Natural killer cell (primary cell): ENCODE results near the gene TAX1BP3. TPM values are rescaled to one million over a fixed set of nuclear protein-coding genes. Genes with fewer than 3 reads are reported as not detected.

Source experiments
- ATAC-seq, 3 donors: fragments of 150-1000 bp in 2 of 3; fragments of 200-7000 bp in 1 of 3; cut with Tn5 transposase; 1 replicate in 1 of 3; 2 replicates in 2 of 3; pipeline ENCODE4 v1.10.0; 2021; ENCODE audit warnings: mild to moderate bottlenecking in 2 of 3, moderate library complexity in 2 of 3
- DNase-seq, 2 donors: peaks; one replicate each; pipeline versions ENCODE4 v3.0.0 to v3.0.0-alpha.2; 2013 to 2021; ENCODE audit warnings: mixed read lengths in 1 of 2
- H3K27ac ChIP-seq: one replicate; pipeline ENCODE4 v1.5.1; 2013; ENCODE audit warnings: mild to moderate bottlenecking, low read length
- H3K27me3 ChIP-seq: one replicate; pipeline ENCODE4 v1.6.1; 2013; ENCODE audit warnings: low read length; ENCODE audit not compliant: control insufficient read depth, insufficient read depth
- H3K36me3 ChIP-seq: one replicate; pipeline ENCODE4 v1.6.1; 2013; ENCODE audit warnings: low read length; ENCODE audit not compliant: control insufficient read depth, insufficient read depth
- H3K4me1 ChIP-seq: one replicate; pipeline ENCODE4 v1.6.1; 2013; ENCODE audit warnings: low read length; ENCODE audit not compliant: control insufficient read depth, insufficient read depth
- H3K4me3 ChIP-seq: one replicate; pipeline ENCODE4 v1.5.1; 2013; ENCODE audit warnings: low read length
- H3K9me3 ChIP-seq: one replicate; pipeline ENCODE4 v1.6.1; 2013; ENCODE audit warnings: low read length; ENCODE audit not compliant: control insufficient read depth, insufficient read depth
- H3K27ac Mint-ChIP-seq, 2 donors: one replicate each; pipeline ENCODE4 v1.8.0; 2022; ENCODE audit warnings: mild to moderate bottlenecking in 2 of 2, mixed read lengths in 2 of 2, moderate library complexity in 1 of 2
- H3K27me3 Mint-ChIP-seq, 2 donors: one replicate each; pipeline ENCODE4 v1.8.0; 2022; ENCODE audit warnings: low read depth in 2 of 2, mixed read lengths in 2 of 2
- H3K36me3 Mint-ChIP-seq: one replicate; pipeline ENCODE4 v1.8.0; 2022; ENCODE audit warnings: mixed read lengths
- H3K4me1 Mint-ChIP-seq, 2 donors: one replicate each; pipeline ENCODE4 v1.8.0; 2022; ENCODE audit warnings: mixed read lengths in 2 of 2
- H3K4me3 Mint-ChIP-seq: one replicate; pipeline ENCODE4 v1.8.0; 2022; ENCODE audit warnings: mild to moderate bottlenecking, moderate library complexity, mixed read lengths
- H3K9me3 Mint-ChIP-seq, 2 donors: one replicate each; pipeline ENCODE4 v1.8.0; 2022; ENCODE audit warnings: mixed read lengths in 2 of 2
- CTCF ChIP-seq: fragments of 200-600 bp; IDR thresholded peaks from one replicate; pipeline ENCODE4 v1.8.0; 2022; ENCODE audit warnings: antibody characterized with exemption
- WGBS: methylation state at CpG from one replicate; pipeline ENCODE4 v1.1.7; 2013; ENCODE audit warnings: missing lambda C conversion rate; ENCODE audit not compliant: insufficient coverage; 5-methylcytosine and 5-hydroxymethylcytosine counted together
- intact Hi-C: fragments of 100-400 bp; cut with micrococcal nuclease; formaldehyde crosslinking; loops from one replicate; pipeline ENCODE4 v1.14.2; 2022
- total RNA-seq, 4 donors: library from RNA; stranded (reverse); fragments of 120-200 nt in 1 of 4; gene quantifications; one replicate each; pipeline versions ENCODE4 v1.2.3 to v1.2.4, GENCODE V29; 2013 to 2022

The TAX1BP3 gene
- total RNA-seq, 3 donors from 2014 or later (not counting 1 experiment from before 2014, with no cell fraction given): 15.1 to 17.0 (median 16.3) TPM

- WGBS: 30% methylated on average over 7 of the region's 7 CpGs
- Mint-ChIP-seq H3K27ac (no peak overlapping the region), H3K27me3 (no peaks in the 10 kb centered on the region), H3K4me3 (peak overlapping the region; percentile 47), H3K36me3 (no peaks in the 10 kb centered on the region), H3K4me1 (peaks cover 9 to 16% of the 10 kb centered on the region in 2 donors), H3K9me3 (no peaks in the 10 kb centered on the region)
- Histone ChIP-seq H3K27me3 (no peaks in the 10 kb centered on the region), H3K27ac (no peak overlapping the region), H3K9me3 (no peaks in the 10 kb centered on the region), H3K4me3 (no peak overlapping the region), H3K36me3 (peaks cover 2% of the 10 kb centered on the region), H3K4me1 (peaks cover 15% of the 10 kb centered on the region)
- DNase-seq (no peak), ATAC-seq (no peak)
- intact Hi-C loops: loop anchor here (10.0 kb wide), 1 partner anchor 595 kb away; no protein-coding TSS in a partner anchor
- TF ChIP-seq CTCF: no peak
Measured at GRCh38 chr17:3639981-3640596, 28.3 kb downstream of the TAX1BP3 start.

GRCh38 chr17:3636908-3637373, 31.4 kb downstream of the TAX1BP3 start:
- TF ChIP-seq CTCF: no peak
- Mint-ChIP-seq H3K27me3 (no peaks in the 10 kb centered on the region), H3K36me3 (no peaks in the 10 kb centered on the region), H3K27ac (peak overlapping the region; percentile 95 to 97), H3K4me3 (peak overlapping the region; percentile 86), H3K9me3 (no peaks in the 10 kb centered on the region), H3K4me1 (peaks cover 15 to 29% of the 10 kb centered on the region in 2 donors)
- Histone ChIP-seq H3K9me3 (no peaks in the 10 kb centered on the region), H3K4me1 (peaks cover 19% of the 10 kb centered on the region), H3K4me3 (peak overlapping the region; percentile 100), H3K27ac (peak overlapping the region; percentile 100), H3K27me3 (no peaks in the 10 kb centered on the region), H3K36me3 (no peaks in the 10 kb centered on the region)
- intact Hi-C loops: loop anchor here (1.0 to 10.0 kb wide), 2 partner anchors 31 to 592 kb away; partner anchors contain the start of genes EMC6 and TAX1BP3
- DNase-seq (peak in 1 of 2 donors; percentile 49), ATAC-seq (no peak)
- WGBS: 3% methylated on average over 31 of the region's 31 CpGs

DNA sequence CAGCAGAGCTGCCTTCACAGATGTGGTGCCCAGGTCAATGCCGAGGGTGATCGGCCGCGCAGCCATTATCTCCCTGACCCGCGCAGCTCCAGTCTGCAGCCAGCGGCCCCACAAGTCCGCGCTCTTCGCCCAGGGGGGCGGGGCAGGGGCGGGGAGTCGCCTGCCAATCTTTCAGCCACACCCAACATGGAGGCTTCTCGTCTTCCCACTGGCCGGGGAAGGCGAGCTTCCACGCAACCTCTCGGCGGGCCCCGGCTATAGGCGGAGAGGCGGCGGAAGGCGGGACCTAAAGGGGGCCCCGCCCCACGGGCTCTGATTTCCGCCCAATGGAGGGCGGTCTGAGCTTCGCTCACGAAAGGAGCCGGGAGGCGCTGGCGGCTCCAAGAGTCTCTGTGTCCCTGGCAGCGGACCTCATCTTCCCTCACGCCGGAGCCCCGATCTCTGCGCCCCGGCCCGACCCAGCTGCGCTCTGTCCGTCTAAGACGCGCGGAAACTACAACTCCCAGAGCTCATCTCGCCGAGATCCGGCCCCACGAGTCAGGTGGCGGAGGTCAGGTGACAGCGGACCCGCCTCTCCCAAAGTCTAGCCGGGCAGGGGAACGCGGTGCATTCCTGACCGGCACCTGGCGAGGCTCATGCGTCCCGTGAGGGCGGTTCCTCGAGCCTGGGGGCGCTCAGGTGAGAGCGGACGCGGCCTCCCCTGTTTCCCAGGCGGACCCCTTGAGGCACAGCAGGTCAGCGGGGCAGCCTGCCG, 32.0 kb downstream of the TAX1BP3 start, which contains the start of the genes CTNS and SHPK:
Gene CTNS (plus strand): TSS at position 607 of the 754 bp plus-strand sequence. CDS start 3,447 bp downstream, outside the sequence.
Gene SHPK (minus strand): TSS at position 97 of the 754 bp plus-strand sequence. CDS start 31 bp downstream, at position 66.
- TF ChIP-seq CTCF: no peak
- peak within 1 kb of the TSS; percentile 100 for H3K27ac ChIP-seq
- H3K4me1 ChIP-seq: peaks cover 19% of the 10 kb centered on the region
- no peaks in the 10 kb centered on the region for H3K36me3 ChIP-seq
- peak within 1 kb of the TSS; percentile 97 for H3K4me3 Mint-ChIP-seq
- WGBS: under 1% methylated on average over 68 of the region's 68 CpGs
- H3K36me3 Mint-ChIP-seq: no peaks in the 10 kb centered on the region
- peak within 1 kb of the TSS; percentile 95 to 97 for H3K27ac Mint-ChIP-seq
- no peaks in the 10 kb centered on the region for H3K27me3 Mint-ChIP-seq
- no peaks in the 10 kb centered on the region for H3K9me3 ChIP-seq
- H3K9me3 Mint-ChIP-seq: no peaks in the 10 kb centered on the region
- peak; percentile 93 to 96 for DNase-seq
- peak; percentile 97 to 99 (median 98) for ATAC-seq
- peak within 1 kb of the TSS; percentile 100 for H3K4me3 ChIP-seq
- H3K4me1 Mint-ChIP-seq: peaks cover 15 to 29% of the 10 kb centered on the region in 2 donors
- H3K27me3 ChIP-seq: no peaks in the 10 kb centered on the region
- intact Hi-C loops: loop anchor here (1.0 to 10.0 kb wide), 2 partner anchors 32 to 592 kb away; partner anchors contain the start of genes EMC6 and TAX1BP3
